Effector memory CD4-positive, alpha-beta T cell (primary cell): ENCODE measurements around the gene ANKS1A.
"Not testable (repeated sequence)": the region's sequence is repeated elsewhere in the genome, so short reads cannot be mapped to it uniquely, and the experiment has no call there.

Experiments
- DNase-seq, 3 donors: peaks; one replicate each; pipeline ENCODE4 v3.0.0-alpha.2; 2020
- H3K27ac ChIP-seq: 2 replicates; pipeline ENCODE4 v1.7.0; 2013; ENCODE audit warnings: mild to moderate bottlenecking, low read length, moderate library complexity; ENCODE audit not compliant: insufficient read depth, poor library complexity, severe bottlenecking
- H3K27me3 ChIP-seq: replicated peaks from 2 replicates; pipeline ENCODE4 v1.7.0; 2013; ENCODE audit warnings: mild to moderate bottlenecking, low read length; ENCODE audit not compliant: insufficient read depth, control insufficient read depth, poor library complexity, severe bottlenecking
- H3K36me3 ChIP-seq: 2 replicates; pipeline ENCODE4 v1.7.0; 2013; ENCODE audit warnings: mild to moderate bottlenecking, low read length, moderate library complexity; ENCODE audit not compliant: control insufficient read depth, insufficient read depth
- H3K4me1 ChIP-seq: 2 replicates; pipeline ENCODE4 v1.7.0; 2013; ENCODE audit warnings: low read length, mild to moderate bottlenecking; ENCODE audit not compliant: control insufficient read depth, insufficient read depth, poor library complexity, severe bottlenecking
- H3K4me3 ChIP-seq: 2 replicates; pipeline ENCODE4 v1.7.0; 2013; ENCODE audit warnings: low read length, low read depth, mild to moderate bottlenecking; ENCODE audit not compliant: insufficient read depth, poor library complexity, severe bottlenecking
- H3K9me3 ChIP-seq: 2 replicates; pipeline ENCODE4 v1.7.0; 2013; ENCODE audit warnings: mild to moderate bottlenecking, low read length, moderate library complexity; ENCODE audit not compliant: control insufficient read depth

Gene ANKS1A

DNA sequence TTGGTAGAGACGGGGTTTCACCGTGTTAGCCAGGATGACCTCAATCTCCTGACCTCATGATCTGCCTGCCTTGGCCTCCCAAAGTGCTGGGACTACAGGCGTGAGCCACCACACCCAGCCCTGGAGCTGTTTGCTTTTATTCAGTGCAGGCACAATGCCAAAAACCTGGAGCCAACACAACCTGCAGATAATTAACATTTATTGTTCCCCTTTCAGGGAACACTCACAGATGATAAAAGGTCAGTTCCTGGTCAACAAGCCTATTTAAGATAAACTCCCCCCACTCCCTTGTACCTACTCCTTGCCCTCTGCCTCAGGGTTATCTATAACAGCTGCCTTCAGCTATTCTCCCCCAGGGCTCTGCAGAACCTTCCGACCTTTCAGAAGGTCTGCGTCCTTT, 218.7 kb downstream of the ANKS1A start:
- H3K27ac ChIP-seq, H3K36me3 ChIP-seq, H3K4me1 ChIP-seq, H3K9me3 ChIP-seq, H3K4me3 ChIP-seq, H3K27me3 ChIP-seq, DNase-seq: not testable (repeated sequence)

DNA sequence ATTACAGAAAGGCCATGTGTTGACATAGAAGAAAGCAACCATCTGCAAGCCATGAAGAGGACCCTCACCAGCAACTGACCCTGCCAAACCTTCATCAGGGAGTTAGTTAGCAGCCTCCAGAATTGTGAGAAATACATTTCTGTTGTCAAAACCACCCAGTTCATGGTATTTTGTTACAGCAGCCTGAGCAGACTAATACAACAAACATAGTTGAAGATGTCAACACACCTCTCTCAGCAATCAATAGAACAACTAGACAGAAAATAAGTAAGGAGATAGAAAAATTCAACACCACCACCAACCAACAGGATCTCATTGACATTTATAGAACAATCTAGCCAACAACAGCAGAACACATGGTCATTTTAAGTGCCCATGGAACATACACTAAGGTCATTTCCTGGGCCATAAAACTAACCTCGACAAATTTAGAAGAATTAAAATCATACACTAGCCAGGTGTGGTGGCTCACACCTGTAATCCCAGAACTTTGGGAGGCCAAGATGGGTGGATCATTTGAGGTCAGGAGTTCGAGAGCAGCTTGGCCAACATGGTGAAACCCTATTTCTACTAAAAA, 219.3 kb downstream of the ANKS1A start:
- Histone ChIP-seq H3K9me3 (no peaks in the 10 kb centered on the region), H3K27me3 (no peaks in the 10 kb centered on the region), H3K4me3 (no peak overlapping the region), H3K27ac (no peak overlapping the region), H3K36me3 (no peaks in the 10 kb centered on the region), H3K4me1 (no peaks in the 10 kb centered on the region)
- DNase-seq, result no peak

GRCh38 chr6:35120746-35121145, 231.7 kb downstream of the ANKS1A start:
- H3K4me1 ChIP-seq, result no peaks in the 10 kb centered on the region
- DNase-seq, result no peak
- H3K36me3 ChIP-seq, result no peaks in the 10 kb centered on the region
- no peak overlapping the region for H3K27ac ChIP-seq
- H3K4me3 ChIP-seq, result no peak overlapping the region
- no peaks in the 10 kb centered on the region for H3K9me3 ChIP-seq
- no peaks in the 10 kb centered on the region for H3K27me3 ChIP-seq

GRCh38 chr6:35124356-35124755, 235.3 kb downstream of the ANKS1A start:
- Histone ChIP-seq H3K27ac (no peak overlapping the region), H3K36me3 (no peaks in the 10 kb centered on the region), H3K27me3 (no peaks in the 10 kb centered on the region), H3K4me3 (no peak overlapping the region), H3K4me1 (no peaks in the 10 kb centered on the region), H3K9me3 (no peaks in the 10 kb centered on the region)
- DNase-seq, result no peak

DNA sequence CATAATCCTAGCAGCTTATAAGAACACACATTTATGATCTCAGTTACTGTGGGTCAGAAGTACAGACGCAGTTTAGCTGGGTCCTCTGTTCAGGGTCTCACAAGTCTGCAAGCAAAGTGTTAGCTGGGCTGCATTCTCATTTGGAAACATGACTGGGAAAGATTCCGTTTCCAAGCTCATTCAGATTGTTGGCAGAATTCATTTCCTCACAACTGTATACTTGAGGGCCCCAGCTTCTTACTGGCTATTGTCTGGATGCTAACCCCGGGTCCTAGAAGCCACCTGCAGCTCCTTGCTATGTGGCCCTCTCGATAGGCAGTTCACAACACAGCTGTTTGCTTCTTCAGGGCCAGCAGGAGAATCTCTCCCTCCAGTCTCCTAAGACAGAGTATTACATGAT, 239.0 kb downstream of the ANKS1A start:
- Histone ChIP-seq H3K4me3 (no peak overlapping the region), H3K27ac (no peak overlapping the region)
- DNase-seq, result no peak

DNA sequence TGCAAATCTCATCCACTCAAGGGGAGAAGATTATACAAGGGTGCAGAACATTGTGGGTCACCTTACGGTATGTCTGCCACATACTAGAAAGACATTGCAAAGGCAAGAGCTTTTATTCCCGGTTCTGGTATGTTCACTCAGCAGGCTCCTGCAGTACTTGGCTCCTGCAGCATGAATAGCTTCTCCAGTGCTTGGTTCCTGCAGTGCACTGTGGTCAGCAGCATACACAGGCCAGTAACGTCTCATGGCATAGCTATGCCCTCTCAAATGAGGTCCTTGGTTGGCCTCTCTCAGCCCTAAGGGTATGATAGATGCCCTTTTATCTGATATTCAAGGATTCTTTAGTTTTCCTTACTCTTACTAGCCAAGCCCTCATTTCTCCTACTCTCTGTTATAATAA, 239.4 kb downstream of the ANKS1A start:
- no peaks in the 10 kb centered on the region for H3K36me3 ChIP-seq
- no peaks in the 10 kb centered on the region for H3K4me1 ChIP-seq
- H3K27me3 ChIP-seq, result no peaks in the 10 kb centered on the region
- no peak overlapping the region for H3K27ac ChIP-seq
- H3K9me3 ChIP-seq, result no peaks in the 10 kb centered on the region
- no peak for DNase-seq
- no peak overlapping the region for H3K4me3 ChIP-seq

More for the DNA sequence above, 239.0 kb downstream of the ANKS1A start:
- Histone ChIP-seq H3K27me3 (no peaks in the 10 kb centered on the region), H3K9me3 (no peaks in the 10 kb centered on the region), H3K4me1 (no peaks in the 10 kb centered on the region), H3K36me3 (no peaks in the 10 kb centered on the region)

DNA sequence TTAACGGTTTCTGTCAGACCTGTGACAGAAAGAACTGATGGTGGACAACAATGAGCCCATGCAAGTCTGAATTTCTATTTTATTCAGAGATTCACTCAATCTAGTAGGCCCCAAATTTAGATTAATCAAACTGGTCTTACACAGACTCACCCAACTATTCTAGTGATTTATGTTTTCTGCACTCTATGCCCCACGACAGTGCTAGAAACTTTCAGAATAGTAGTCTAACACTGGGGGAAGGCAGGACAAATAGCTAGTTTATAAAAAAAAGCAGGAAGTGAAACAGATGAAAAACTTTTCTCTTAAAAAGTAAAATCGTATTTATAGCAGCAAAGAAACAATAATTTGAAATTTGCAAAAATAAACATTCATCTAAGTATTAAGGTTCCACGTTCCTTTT, 247.1 kb downstream of the ANKS1A start:
- DNase-seq, result no peak
- Histone ChIP-seq H3K4me1 (peaks cover 7% of the 10 kb centered on the region), H3K9me3 (no peaks in the 10 kb centered on the region), H3K4me3 (no peak overlapping the region), H3K36me3 (no peaks in the 10 kb centered on the region), H3K27ac (no peak overlapping the region), H3K27me3 (peaks cover 7% of the 10 kb centered on the region)

DNA sequence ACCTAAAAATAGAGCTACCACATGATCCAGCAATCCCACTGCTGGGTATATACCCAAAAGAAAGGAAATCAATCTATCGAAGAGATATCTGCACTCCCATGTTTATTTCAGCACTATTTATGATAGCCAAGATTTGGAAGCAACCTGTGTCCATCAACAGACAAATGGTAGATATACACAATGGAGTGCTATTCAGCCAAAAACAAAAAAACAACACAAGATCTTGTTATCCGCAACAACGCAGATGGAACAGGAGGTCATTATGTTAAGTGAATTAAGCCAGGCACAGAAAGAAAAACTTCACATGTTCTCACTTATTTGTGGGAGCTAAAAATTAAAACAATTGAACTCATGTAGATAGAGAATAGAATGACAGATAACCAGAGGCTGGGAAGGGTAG, 249.1 kb downstream of the ANKS1A start:
- H3K27me3 ChIP-seq, H3K27ac ChIP-seq, H3K36me3 ChIP-seq, H3K9me3 ChIP-seq, DNase-seq, H3K4me1 ChIP-seq, H3K4me3 ChIP-seq: not testable (repeated sequence)

GRCh38 chr6:35139470-35139869, 250.4 kb downstream of the ANKS1A start:
- no peak for DNase-seq
- Histone ChIP-seq H3K27me3 (peaks cover 7% of the 10 kb centered on the region), H3K36me3 (no peaks in the 10 kb centered on the region), H3K4me1 (peaks cover 8% of the 10 kb centered on the region), H3K27ac (no peak overlapping the region), H3K4me3 (no peak overlapping the region), H3K9me3 (no peaks in the 10 kb centered on the region)

GRCh38 chr6:35139924-35140638, 251.0 kb downstream of the ANKS1A start:
- peak in 1 of 3 donors; percentile 28 for DNase-seq
- no peaks in the 10 kb centered on the region for H3K36me3 ChIP-seq
- H3K27me3 ChIP-seq, result peaks cover 7% of the 10 kb centered on the region
- no peak overlapping the region for H3K27ac ChIP-seq
- H3K4me3 ChIP-seq, result no peak overlapping the region
- H3K4me1 ChIP-seq, result peaks cover 8% of the 10 kb centered on the region
- no peaks in the 10 kb centered on the region for H3K9me3 ChIP-seq
